Activated T-helper 2 cell treated with anti-CD3 and anti-CD28 coated beads, Interferon-gamma antibody, Interleukin-2, Interleukin-4, amounts not matched to agents 10 μg/mL and 5 μg/mL and 100 μg/mL, durations not matched to agents 14 hours and 24 hours and 36 hours (primary cell): Measurements from ENCODE around the gene SCP2. TPM values are rescaled to one million over a fixed set of nuclear protein-coding genes. Genes with fewer than 3 reads are reported as not detected.

Experiments
- DNase-seq: peaks from one replicate; pipeline ENCODE4 v3.0.0; 2021; ENCODE audit warnings: low spot score
- H3K27ac Mint-ChIP-seq: one replicate; pipeline ENCODE4 v1.8.0; 2021; ENCODE audit warnings: mixed read lengths
- H3K27me3 Mint-ChIP-seq: one replicate; pipeline ENCODE4 v1.8.0; 2021; ENCODE audit warnings: low read depth, mixed read lengths
- H3K36me3 Mint-ChIP-seq: one replicate; pipeline ENCODE4 v1.8.0; 2021; ENCODE audit warnings: low read depth, mixed read lengths
- H3K4me1 Mint-ChIP-seq: one replicate; pipeline ENCODE4 v1.8.0; 2021; ENCODE audit warnings: low read depth, mixed read lengths
- H3K4me3 Mint-ChIP-seq: one replicate; pipeline ENCODE4 v1.8.0; 2021; ENCODE audit warnings: low read depth, mild to moderate bottlenecking, moderate library complexity, mixed read lengths
- H3K9me3 Mint-ChIP-seq: one replicate; pipeline ENCODE4 v1.8.0; 2021; ENCODE audit warnings: mixed read lengths
- intact Hi-C: fragments of 100-400 bp; cut with micrococcal nuclease; formaldehyde crosslinking; loops from one replicate; pipeline ENCODE4 v1.15.1; 2023
- total RNA-seq: library from RNA; stranded (reverse); gene quantifications from 2 replicates; pipeline ENCODE4 v1.2.3, GENCODE V29; 2022

Gene SCP2
- total RNA-seq, 1 donor from 2014 or later = 66.1 TPM

DNA sequence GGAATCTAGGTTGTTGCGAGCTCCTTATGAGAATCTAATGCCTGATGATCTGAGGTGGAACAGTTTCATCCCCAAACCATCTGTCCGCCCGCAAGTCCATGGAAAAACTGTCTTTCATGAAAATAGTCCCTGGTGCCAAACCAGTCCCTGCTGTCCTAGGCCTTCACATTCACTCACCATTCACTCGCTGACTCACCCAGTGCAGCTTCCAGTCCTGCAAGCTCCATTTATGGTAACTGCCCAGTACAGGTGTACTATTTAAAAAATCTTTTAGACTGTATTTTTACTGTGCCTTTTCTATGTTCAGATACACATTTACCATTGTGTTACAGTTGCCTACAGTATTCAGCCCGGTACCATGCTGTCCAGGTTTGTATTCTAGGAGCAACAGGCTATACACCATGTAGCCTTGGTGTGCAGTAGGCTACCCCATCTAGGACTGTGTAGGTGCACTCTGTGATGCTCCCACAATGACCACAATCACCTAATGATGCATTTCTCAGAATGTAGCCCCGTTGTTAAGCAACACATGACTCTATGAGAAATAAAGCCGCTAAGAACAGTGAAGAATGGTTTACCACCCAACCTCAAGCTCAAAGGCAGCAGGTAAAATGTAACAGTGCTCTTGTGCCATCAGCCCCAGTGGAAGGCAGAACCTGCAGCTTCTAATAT is 7.9 kb upstream of the SCP2 start:
- no peak overlapping the region for H3K4me3 Mint-ChIP-seq
- DNase-seq = no peak
- H3K4me1 Mint-ChIP-seq = peaks cover 19% of the 10 kb centered on the region
- no peaks in the 10 kb centered on the region for H3K9me3 Mint-ChIP-seq
- no peaks in the 10 kb centered on the region for H3K27me3 Mint-ChIP-seq
- intact Hi-C loops = loop anchor here (5.0 kb wide), 1 partner anchor 263 kb away; no protein-coding TSS in a partner anchor
- H3K36me3 Mint-ChIP-seq = no peaks in the 10 kb centered on the region
- H3K27ac Mint-ChIP-seq = no peak overlapping the region

DNA sequence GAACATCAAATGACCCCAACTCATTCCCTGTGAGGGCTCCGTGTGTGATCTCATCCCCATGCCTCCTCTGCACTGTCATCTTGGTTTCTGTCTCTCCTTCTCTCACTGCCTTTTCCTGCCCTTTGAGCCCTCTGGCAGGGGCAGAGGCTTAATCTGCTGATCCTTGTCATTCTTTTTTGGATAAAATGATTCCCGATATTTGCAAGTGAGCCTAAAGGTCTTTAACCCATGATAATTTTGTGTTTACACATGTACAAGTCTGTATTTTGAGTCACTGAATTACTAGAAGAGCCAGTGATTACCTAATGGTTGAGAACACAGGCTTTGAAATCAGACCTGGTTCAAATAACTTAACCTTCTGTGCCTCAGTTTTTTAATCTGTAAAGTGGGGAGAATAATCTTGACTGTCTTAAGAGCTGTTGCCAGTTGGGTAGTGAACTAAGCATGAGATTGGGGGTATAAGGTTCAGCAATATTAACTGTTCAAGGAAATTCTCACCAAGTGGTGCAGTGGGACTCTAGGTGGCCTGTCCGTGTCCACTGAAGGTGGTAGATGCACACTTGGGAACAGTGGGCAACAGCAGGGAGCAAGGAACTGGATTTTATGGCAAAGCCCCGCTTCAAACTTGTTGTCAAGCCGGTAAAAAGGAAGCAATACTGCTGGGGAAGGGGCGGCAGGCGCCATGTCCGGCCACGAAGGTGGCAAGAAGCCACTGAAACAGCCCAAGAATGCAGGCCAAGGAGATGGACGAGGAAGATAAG is 7.2 kb upstream of the SCP2 start:
- H3K4me1 Mint-ChIP-seq = peaks cover 19% of the 10 kb centered on the region
- intact Hi-C loops = loop anchor here (5.0 to 10.0 kb wide), 3 partner anchors 75 to 262 kb away; partner anchors contain the start of gene ZYG11A
- DNase-seq = no peak
- no peaks in the 10 kb centered on the region for H3K36me3 Mint-ChIP-seq
- no peaks in the 10 kb centered on the region for H3K27me3 Mint-ChIP-seq
- peak overlapping the region; percentile 65 for H3K4me3 Mint-ChIP-seq
- no peak overlapping the region for H3K27ac Mint-ChIP-seq
- H3K9me3 Mint-ChIP-seq = no peaks in the 10 kb centered on the region

DNA sequence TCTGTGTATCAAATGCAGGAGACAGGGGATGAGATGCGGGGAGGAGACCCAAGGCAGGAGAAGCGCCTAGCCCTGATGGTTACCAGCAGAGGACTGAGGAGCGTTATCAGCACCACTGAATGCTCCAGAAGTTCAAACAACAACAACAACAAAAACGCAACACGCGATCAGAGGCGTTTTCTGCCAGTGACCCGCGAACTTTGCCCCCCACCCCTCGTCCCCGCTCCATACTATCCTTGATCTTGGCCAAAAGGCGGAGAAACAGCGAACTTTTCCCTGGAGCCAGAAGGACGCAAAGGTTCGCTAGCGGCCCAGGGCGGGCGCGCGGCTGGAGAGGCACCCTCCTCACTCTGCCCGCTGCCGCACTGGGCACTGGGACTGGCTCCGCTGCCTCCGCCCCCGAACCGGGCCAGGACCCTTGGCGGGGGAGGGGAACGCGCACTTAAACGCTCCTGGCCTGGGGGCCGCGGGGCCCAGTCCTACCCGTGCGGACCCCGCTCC is 6.2 kb upstream of the SCP2 start:
- DNase-seq = no peak
- Mint-ChIP-seq H3K4me3 (peak overlapping the region; percentile 84), H3K27me3 (no peaks in the 10 kb centered on the region), H3K9me3 (no peaks in the 10 kb centered on the region), H3K36me3 (no peaks in the 10 kb centered on the region), H3K27ac (no peak overlapping the region), H3K4me1 (peaks cover 21% of the 10 kb centered on the region)
- intact Hi-C loops = loop anchor here (10.0 kb wide), 2 partner anchors 76 to 216 kb away; partner anchors contain the start of gene ZYG11A

DNA sequence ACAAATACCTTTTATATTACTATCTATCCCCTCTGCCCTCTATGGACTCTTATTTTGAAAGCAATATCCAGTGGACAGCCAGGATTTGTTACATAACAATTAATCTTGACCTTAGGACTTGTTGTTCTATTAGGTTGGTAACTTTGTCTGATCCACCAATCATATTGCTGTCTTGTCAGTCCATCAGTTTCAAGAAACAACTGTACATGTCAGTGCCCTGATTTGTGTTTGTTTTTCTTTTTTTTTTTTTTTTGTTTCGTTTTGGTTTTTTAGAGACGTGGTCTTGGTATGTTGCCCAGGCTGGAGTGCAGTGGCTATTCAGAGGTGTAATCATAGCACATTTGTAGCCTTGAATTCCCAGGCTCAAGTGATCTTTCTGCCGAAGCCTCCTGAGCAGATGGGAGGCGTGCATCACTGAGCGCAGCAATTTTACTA is 1.5 kb upstream of the SCP2 start:
- no peaks in the 10 kb centered on the region for H3K9me3 Mint-ChIP-seq
- H3K27me3 Mint-ChIP-seq = no peaks in the 10 kb centered on the region
- DNase-seq = no peak
- peaks cover 4% of the 10 kb centered on the region for H3K36me3 Mint-ChIP-seq
- peak overlapping the region; percentile 69 for H3K4me3 Mint-ChIP-seq
- peaks cover 20% of the 10 kb centered on the region for H3K4me1 Mint-ChIP-seq
- intact Hi-C loops = loop anchor here (10.0 kb wide), 2 partner anchors 81 to 221 kb away; partner anchors contain the start of gene ZYG11A
- H3K27ac Mint-ChIP-seq = no peak overlapping the region

DNA sequence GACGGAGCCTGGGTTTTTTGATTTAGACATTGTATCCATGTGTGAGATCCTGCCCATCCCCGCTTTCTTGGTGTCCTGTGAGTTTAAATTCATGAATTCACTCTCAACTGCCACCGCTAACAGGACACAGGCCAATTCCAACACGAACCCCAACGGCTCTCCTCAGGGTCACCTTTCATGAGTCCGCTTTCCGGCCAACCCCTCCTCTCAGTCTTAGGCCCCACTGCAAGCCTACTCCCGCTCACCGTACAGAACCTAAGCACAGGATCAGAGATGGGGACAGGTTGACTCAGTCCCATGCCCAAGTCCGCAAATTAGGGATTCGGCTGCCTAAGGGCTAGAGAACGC is 238 bp upstream of the SCP2 start:
- Mint-ChIP-seq H3K4me3 (peak overlapping the region; percentile 91), H3K4me1 (peaks cover 16% of the 10 kb centered on the region), H3K27ac (no peak overlapping the region), H3K27me3 (no peaks in the 10 kb centered on the region), H3K9me3 (no peaks in the 10 kb centered on the region), H3K36me3 (peaks cover 4% of the 10 kb centered on the region)
- no peak for DNase-seq
- intact Hi-C loops = loop anchor here (10.0 kb wide), 2 partner anchors 82 to 222 kb away; partner anchors contain the start of gene ZYG11A

DNA sequence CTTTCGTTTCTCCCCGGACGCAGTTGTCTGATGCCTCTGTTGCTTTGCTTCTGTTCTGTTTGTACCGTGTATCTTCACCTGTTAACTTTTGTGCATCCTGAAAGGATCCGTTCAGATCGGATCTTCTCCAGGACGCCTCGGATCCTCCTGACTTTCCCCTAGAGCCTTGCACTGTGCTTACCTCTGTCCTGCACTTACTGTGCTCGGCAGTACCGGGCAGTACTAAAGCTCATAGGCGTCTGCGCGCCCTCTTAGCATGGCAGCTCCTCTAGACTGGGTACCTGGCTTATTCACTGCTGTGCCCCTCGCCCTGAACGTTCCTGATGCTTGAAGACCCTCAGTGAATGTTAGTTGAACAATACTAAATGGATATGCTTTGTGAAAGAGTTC is 934 bp downstream of the SCP2 start:
- peaks cover 4% of the 10 kb centered on the region for H3K36me3 Mint-ChIP-seq
- H3K27ac Mint-ChIP-seq = peak overlapping the region; percentile 70
- no peaks in the 10 kb centered on the region for H3K27me3 Mint-ChIP-seq
- peak overlapping the region; percentile 91 for H3K4me3 Mint-ChIP-seq
- intact Hi-C loops = loop anchor here (10.0 kb wide), 2 partner anchors 83 to 223 kb away; partner anchors contain the start of gene ZYG11A
- H3K4me1 Mint-ChIP-seq = peaks cover 13% of the 10 kb centered on the region
- no peak for DNase-seq
- no peaks in the 10 kb centered on the region for H3K9me3 Mint-ChIP-seq

DNA sequence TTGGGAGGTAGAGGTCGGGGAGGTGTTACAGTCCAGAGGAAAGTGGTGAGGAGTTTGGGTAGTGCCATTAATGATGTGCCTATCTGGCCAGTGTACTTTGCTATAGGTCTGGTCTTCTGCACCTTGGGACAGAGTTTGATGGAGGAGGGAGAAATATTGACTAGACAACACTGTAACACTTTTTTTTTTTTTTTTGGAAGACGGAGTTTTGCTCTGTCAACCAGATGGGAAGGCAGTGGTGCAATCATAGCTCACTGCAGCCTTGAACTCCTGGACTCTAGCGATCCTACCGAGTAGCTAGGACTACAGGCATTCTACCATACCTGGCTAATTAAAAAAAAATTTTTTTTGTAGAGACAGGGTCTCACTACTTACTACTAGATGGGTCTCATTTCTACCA is 1.9 kb downstream of the SCP2 start:
- Mint-ChIP-seq H3K9me3 (no peaks in the 10 kb centered on the region), H3K36me3 (peaks cover 4% of the 10 kb centered on the region), H3K27ac (no peak overlapping the region), H3K27me3 (no peaks in the 10 kb centered on the region), H3K4me3 (no peak overlapping the region), H3K4me1 (peaks cover 13% of the 10 kb centered on the region)
- no peak for DNase-seq
- intact Hi-C loops = loop anchor here (10.0 kb wide), 2 partner anchors 84 to 224 kb away; partner anchors contain the start of gene ZYG11A

DNA sequence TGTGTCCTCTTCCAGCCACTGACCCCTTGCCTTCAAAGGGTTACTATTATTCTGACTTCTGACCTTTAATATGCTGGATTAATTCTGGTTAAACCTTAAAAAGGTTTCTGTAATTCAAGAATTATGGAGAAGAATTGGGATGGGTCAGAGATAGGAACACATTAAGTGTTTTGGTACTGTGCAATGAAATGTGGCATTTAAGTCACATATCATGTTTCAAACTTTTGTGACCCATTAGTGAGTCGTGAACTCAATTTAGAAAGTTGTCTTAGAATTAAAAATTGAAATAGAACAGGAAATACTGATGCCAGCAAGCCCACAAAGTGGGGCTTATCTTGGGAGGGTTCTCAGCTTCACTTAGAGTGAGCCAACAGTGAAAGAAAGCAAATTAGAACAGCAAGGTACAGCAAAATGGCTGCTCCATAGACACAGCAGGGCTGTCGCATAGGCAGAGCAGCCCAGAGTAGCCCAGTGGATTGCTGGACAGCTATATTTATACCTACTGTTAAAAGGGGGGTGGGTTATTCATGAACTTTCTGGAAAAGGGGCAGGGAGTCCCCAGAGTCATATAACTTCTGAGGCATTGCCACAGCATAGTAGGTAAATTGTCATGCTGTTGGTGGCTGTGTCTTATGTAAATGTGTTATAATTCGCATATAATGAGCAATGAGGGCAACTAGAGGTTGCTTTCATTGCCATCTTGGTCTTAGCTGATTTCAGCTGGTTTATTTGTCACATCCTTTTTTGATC is 10.5 kb downstream of the SCP2 start:
- intact Hi-C loops = no loop called here
- H3K27ac Mint-ChIP-seq = no peak overlapping the region
- H3K4me1 Mint-ChIP-seq = peaks cover 1% of the 10 kb centered on the region
- H3K9me3 Mint-ChIP-seq = no peaks in the 10 kb centered on the region
- H3K27me3 Mint-ChIP-seq = no peaks in the 10 kb centered on the region
- H3K36me3 Mint-ChIP-seq = peaks cover 6% of the 10 kb centered on the region
- no peak overlapping the region for H3K4me3 Mint-ChIP-seq
- no peak for DNase-seq

DNA sequence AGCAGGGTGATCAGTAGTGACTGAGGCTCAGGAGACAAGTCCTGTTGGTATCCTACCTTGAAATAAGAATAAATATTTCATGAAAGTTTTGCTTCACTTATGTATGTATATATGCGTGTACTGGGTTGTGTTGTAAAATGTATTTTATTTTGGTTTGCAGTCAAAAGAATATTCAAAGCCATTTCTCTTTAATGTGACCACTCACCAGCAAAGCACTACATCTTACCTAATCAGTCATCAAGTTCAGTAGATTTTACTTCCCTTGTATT is 11.0 kb downstream of the SCP2 start:
- Mint-ChIP-seq H3K36me3 (peaks cover 6% of the 10 kb centered on the region), H3K27me3 (no peaks in the 10 kb centered on the region), H3K4me3 (no peak overlapping the region), H3K4me1 (peaks cover 1% of the 10 kb centered on the region), H3K27ac (no peak overlapping the region), H3K9me3 (no peaks in the 10 kb centered on the region)
- DNase-seq = no peak
- intact Hi-C loops = no loop called here

DNA sequence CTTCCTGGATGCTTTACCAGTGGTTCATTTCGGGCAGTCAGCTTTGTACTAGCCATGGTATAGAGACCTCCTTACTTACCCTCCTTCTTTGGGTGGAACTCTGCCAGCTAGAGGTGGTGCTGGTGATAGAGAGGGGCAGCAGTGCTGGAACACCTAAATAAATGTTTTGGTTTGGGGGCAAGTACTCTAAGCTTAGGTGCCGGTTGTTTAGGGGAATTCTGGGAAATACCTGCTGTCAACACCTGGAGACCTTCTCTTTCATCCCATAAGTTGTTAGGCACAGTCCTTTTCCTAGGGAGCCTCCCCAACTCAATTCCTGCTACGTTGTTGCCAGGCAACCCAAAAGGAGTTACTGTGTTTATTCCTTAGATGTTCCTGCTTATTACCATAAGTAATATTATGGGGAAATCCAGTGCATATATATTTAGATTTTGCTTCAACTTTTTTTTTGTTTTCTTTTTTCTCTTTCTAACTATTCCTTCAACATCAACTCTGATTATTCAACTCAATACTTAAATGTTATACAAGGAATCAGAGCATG is 16.9 kb downstream of the SCP2 start:
- no peaks in the 10 kb centered on the region for H3K9me3 Mint-ChIP-seq
- H3K4me1 Mint-ChIP-seq = peaks cover 6% of the 10 kb centered on the region
- H3K27me3 Mint-ChIP-seq = no peaks in the 10 kb centered on the region
- DNase-seq = no peak
- intact Hi-C loops = no loop called here
- H3K4me3 Mint-ChIP-seq = no peak overlapping the region
- no peak overlapping the region for H3K27ac Mint-ChIP-seq
- peaks cover 10% of the 10 kb centered on the region for H3K36me3 Mint-ChIP-seq

DNA sequence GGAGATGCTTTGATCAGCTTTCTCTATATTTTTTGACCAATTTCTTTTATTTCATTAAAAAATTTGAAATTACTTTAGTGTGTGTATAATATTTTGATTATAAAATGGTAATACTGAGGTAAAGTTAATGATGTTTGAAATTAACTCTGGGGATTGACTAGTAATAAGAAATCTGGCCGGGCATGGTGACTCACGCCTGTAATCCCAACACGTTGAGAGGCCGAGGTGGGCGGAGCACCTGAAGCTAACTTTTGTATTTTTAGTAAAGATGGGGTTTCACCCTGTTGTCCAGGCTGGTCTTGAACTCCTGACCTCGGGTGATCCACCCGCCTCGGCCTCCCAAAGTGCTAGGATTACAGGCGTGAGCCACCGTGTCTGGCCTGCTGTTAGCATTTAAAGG is 17.5 kb downstream of the SCP2 start:
- Mint-ChIP-seq H3K36me3 (peaks cover 15% of the 10 kb centered on the region), H3K9me3 (no peaks in the 10 kb centered on the region), H3K4me3 (no peak overlapping the region), H3K27ac (no peak overlapping the region), H3K4me1 (peaks cover 6% of the 10 kb centered on the region), H3K27me3 (no peaks in the 10 kb centered on the region)
- intact Hi-C loops = no loop called here
- no peak for DNase-seq

DNA sequence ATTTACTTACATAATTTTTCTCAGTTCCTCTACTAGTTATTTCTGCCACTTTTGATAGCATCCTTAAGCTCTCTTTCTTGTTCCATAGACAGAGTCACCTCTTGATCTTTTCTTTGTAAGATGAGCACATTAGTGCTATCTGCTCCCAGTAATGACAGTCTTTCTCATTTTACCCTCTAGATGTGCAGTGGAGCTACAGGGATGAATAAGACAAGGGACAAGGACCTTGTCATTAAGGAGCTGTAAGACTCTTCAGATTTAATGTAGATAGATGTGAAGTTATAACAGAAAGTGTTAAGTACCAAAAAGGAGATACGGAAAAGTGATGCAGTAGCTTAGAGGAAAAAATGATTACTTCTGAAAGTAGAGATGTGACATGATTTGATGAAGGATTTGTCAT is 20.4 kb downstream of the SCP2 start:
- Mint-ChIP-seq H3K4me1 (peaks cover 6% of the 10 kb centered on the region), H3K27me3 (no peaks in the 10 kb centered on the region), H3K27ac (no peak overlapping the region), H3K4me3 (no peak overlapping the region), H3K9me3 (no peaks in the 10 kb centered on the region), H3K36me3 (peaks cover 15% of the 10 kb centered on the region)
- no peak for DNase-seq
- intact Hi-C loops = no loop called here
